HCEC 1CT (cell line): ENCODE data around the gene NAPA.
"Not testable (repeated sequence)": the region's sequence is repeated elsewhere in the genome, so short reads cannot be mapped to it uniquely, and the experiment has no call there.

Experiments used
- DNase-seq: peaks from one replicate; pipeline ENCODE4 v3.0.0-alpha.2; 2017

NAPA gene

GRCh38 chr19:47499863-47500830 is 14.7 kb downstream of the NAPA start:
- no peak for DNase-seq

GRCh38 chr19:47499371-47499770 is 15.5 kb downstream of the NAPA start:
- no peak for DNase-seq

- no peak for DNase-seq
These were observed 16.3 kb downstream of the NAPA start for GRCh38 chr19:47498561-47498960.

- no peak for DNase-seq
These were observed 16.9 kb downstream of the NAPA start for GRCh38 chr19:47497821-47498520.

GRCh38 chr19:47497050-47497766 is 17.7 kb downstream of the NAPA start:
- no peak for DNase-seq

- DNase-seq = no peak
These were observed 19.1 kb downstream of the NAPA start for GRCh38 chr19:47495478-47496372.

GRCh38 chr19:47494729-47495128 is 20.1 kb downstream of the NAPA start:
- DNase-seq = no peak

GRCh38 chr19:47494211-47494547 is 20.7 kb downstream of the NAPA start:
- DNase-seq = no peak

GRCh38 chr19:47493378-47494210 is 21.3 kb downstream of the NAPA start:
- DNase-seq = no peak

GRCh38 chr19:47492571-47493377 is 22.1 kb downstream of the NAPA start:
- no peak for DNase-seq

- DNase-seq = no peak
These were observed 22.7 kb downstream of the NAPA start for GRCh38 chr19:47492137-47492533.

GRCh38 chr19:47491358-47492136 is 23.3 kb downstream of the NAPA start:
- no peak for DNase-seq

- no peak for DNase-seq
These were observed 24.0 kb downstream of the NAPA start for GRCh38 chr19:47490847-47491246.

- DNase-seq = no peak
These were observed 24.8 kb downstream of the NAPA start for GRCh38 chr19:47490031-47490430.

- DNase-seq = no peak
These were observed 25.6 kb downstream of the NAPA start for GRCh38 chr19:47489072-47489914.

- DNase-seq = no peak
These were observed 27.0 kb downstream of the NAPA start for GRCh38 chr19:47487551-47488515.

- no peak for DNase-seq
These were observed 28.0 kb downstream of the NAPA start for GRCh38 chr19:47486900-47487299.

- not testable (repeated sequence) for DNase-seq
These were observed 28.6 kb downstream of the NAPA start for GRCh38 chr19:47486220-47486619.
